Cardiac septum (tissue), 1 donor: ENCODE results near the gene RGS7BP. TPM values are rescaled to one million over a fixed set of nuclear protein-coding genes. Genes with fewer than 3 reads are reported as not detected.

ENCODE experiments used
- DNase-seq: peaks from one replicate; pipeline ENCODE4 v3.0.0-alpha.2; 2020; ENCODE audit warnings: low spot score
- intact Hi-C: fragments of 100-400 bp; cut with DNase I; formaldehyde crosslinking; loops from one replicate; pipeline ENCODE4 v1.14.0; 2022
- long read RNA-seq: library from polyadenylated mRNA; unstranded; transcript quantifications from one replicate; pipeline ENCODE4 v2.0.0, GENCODE V29; 2021
- total RNA-seq: library from RNA; stranded (reverse); fragmentation: NEBNext Ultra II Directional; extraction: Animal tissue kit (Norgen Biotek cat#: 25700); gene quantifications from one replicate; pipeline ENCODE4 v1.2.1, GENCODE V29; 2021
- donor health status: DM: no; HTN: no; CAD: no.

The RGS7BP gene
- total RNA-seq = 1.7 TPM
- long read RNA-seq, partial matches to known transcripts = 0 of 1 reads
- long read RNA-seq, other reads (novel, unspliced or antisense) = 1 of 1 reads

GRCh38 chr5:64505769-64506566 is at the start of gene RGS7BP:
Gene RGS7BP (plus strand): TSS chr5:64506015. CDS start chr5:64506625, 610 bp downstream.
- DNase-seq = peak; percentile 78
- intact Hi-C loops = loop anchor here (2.0 to 5.0 kb wide), 2 partner anchors 89 to 106 kb away; no protein-coding TSS in a partner anchor

GRCh38 chr5:64457846-64458245 is 48.0 kb upstream of the RGS7BP start:
- intact Hi-C loops = no loop called here
- no peak for DNase-seq

- DNase-seq = no peak
- intact Hi-C loops = no loop called here
Observed at GRCh38 chr5:64458948-64459347, 46.9 kb upstream of the RGS7BP start.

DNA sequence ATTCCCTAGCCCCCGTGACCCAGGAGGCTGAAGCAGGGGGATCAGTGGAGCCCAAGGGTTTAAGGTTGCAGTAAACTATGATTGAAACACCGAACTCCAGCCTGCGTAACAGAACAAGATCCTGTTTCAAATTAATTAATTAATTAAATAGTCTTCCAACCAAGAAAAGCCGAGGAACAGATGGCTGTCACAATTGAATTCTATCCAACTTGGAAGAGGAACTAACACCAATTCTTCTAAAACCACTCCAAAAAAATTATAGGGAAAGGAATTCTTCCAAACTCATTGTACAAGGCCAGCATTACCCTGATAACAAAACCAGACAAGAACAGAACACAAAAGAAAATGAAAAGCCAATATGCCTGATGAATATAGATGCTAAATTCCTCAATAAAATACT is 43.4 kb upstream of the RGS7BP start:
- intact Hi-C loops = no loop called here
- no peak for DNase-seq

- intact Hi-C loops = no loop called here
- DNase-seq = no peak
Observed at GRCh38 chr5:64486163-64486562, 19.7 kb upstream of the RGS7BP start.

DNA sequence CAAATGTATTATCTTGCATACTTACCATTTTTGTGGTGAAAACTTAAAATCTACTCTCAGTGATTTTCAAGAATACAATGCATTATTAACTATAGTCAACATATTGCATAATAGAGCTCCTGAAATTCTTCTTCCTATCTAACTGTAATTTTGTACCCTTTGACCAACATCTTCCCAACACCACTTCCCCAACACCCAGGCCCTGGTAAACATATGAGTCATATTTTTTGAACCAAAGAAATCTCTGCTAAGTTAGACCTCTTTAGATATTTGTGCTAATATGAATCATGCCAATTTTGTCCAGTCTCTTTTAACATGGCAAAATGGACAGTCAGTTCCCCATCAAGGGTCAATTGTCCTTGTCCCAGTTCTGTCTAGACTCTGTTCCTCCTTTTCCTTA is 18.5 kb upstream of the RGS7BP start:
- DNase-seq = no peak
- intact Hi-C loops = no loop called here

DNA sequence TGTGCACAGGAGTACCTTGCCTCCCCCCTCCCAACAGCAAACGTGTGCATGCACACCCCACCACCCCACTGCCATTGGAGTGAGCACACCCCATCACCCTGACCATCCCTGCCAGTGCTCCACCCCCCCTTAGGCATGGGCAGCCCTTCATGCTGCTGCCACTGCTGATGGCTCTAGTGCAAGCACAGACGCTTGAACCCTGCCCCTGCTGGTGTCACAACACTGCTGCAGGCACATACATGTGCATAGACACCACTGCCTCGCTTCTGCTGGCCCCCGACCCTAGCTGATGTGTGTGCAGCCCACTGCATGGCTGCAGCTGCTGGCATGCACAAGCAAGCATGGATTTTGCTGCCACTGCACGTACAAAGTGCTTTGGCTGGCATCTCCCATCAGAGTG is 16.0 kb upstream of the RGS7BP start:
- intact Hi-C loops = no loop called here
- no peak for DNase-seq

GRCh38 chr5:64497386-64497785 is 8.4 kb upstream of the RGS7BP start:
- no peak for DNase-seq
- intact Hi-C loops = no loop called here

- DNase-seq = no peak
- intact Hi-C loops = no loop called here
Observed at GRCh38 chr5:64502196-64502595, 3.6 kb upstream of the RGS7BP start.

GRCh38 chr5:64506567-64507263 is 900 bp downstream of the RGS7BP start:
- DNase-seq = no peak
- intact Hi-C loops = loop anchor here (1.0 to 5.0 kb wide), 3 partner anchors 25 to 106 kb away; no protein-coding TSS in a partner anchor

GRCh38 chr5:64507264-64507605 is 1.4 kb downstream of the RGS7BP start:
- no peak for DNase-seq
- intact Hi-C loops = loop anchor here (1.0 to 5.0 kb wide), 3 partner anchors 24 to 105 kb away; no protein-coding TSS in a partner anchor

DNA sequence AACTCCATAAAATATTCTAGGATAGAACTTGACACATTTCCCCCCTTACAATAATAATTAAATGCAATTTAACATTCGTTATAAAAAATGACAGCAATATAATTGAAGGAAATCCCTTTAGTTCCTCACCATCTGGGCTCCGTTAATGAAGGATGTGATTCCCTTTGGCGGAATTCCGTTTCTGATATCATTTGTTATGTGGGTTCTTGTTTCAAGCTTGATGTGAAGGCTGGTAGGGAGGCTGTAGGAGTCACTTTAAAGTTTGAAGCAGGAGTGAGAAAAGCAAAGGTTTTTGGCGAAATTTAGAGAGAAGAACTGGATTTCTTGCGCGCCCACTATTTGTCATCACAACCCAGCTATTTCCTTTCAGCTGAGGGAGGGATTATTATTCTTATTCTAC is 4.0 kb downstream of the RGS7BP start:
- no peak for DNase-seq
- intact Hi-C loops = loop anchor here (5.0 kb wide), 1 partner anchor 102 kb away; no protein-coding TSS in a partner anchor

DNA sequence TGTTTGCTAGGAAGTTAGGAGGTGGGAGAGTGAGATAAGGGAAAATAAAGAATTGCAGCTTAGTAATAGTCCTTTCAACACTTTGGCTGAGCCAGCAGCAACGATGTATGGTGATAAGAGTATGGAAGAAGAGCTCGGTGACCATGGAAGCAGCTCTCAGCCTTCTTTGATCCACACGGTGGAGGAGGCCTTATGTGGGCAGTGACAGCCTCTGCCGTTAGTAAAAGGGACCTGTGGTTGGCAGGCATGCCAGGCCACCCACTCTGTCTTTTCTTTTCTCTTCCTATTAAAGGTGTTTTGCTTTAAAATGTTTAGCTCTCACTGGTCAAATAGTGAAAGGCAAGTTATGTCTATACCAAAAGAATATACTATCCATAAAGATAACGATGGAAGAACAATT is 7.7 kb downstream of the RGS7BP start:
- intact Hi-C loops = no loop called here
- DNase-seq = no peak

DNA sequence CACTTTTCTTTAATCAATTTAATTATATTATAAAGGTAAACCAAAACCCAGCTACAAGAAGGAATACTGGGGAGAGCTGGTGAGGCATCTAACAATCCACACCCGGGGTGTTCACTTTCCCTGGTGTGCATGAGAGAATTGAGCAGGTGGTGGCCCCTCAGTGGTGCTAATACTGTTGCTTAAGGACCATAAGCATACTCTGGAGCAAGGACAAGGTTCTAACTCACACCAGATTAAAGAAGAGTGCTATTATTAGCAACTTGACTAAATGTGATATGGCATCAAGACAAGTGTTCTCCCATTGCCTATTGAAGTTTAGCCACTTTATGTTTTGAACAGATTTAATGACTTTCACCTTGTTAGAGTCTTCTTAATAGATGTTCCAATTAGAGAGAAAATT is 8.8 kb downstream of the RGS7BP start:
- no peak for DNase-seq
- intact Hi-C loops = no loop called here

DNA sequence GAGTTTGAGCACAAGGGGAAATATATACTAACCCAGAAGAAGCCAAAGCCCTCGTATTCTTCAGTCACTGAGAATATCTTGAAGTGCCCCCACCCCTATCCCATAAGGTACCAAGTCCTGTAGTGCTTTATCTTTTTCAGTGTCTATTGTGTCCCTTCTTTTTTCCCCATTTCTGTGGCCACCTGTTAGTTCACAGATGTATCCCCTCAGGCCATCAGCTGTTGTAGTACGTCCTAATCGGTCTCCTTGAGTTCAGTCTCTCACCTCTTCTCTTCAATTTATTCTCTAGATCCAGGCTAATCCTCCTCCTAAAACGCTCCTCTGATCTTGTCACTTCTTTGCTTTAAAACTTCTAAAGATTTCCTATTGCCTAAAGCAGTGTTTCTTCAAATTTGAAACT is 10.4 kb downstream of the RGS7BP start:
- intact Hi-C loops = no loop called here
- DNase-seq = no peak

- intact Hi-C loops = no loop called here
Observed at GRCh38 chr5:64518793-64519192, 13.0 kb downstream of the RGS7BP start.

GRCh38 chr5:64519263-64519662 is 13.4 kb downstream of the RGS7BP start:
- intact Hi-C loops = no loop called here
- no peak for DNase-seq

More at GRCh38 chr5:64518793-64519192, 13.0 kb downstream of the RGS7BP start:
- DNase-seq = no peak

DNA sequence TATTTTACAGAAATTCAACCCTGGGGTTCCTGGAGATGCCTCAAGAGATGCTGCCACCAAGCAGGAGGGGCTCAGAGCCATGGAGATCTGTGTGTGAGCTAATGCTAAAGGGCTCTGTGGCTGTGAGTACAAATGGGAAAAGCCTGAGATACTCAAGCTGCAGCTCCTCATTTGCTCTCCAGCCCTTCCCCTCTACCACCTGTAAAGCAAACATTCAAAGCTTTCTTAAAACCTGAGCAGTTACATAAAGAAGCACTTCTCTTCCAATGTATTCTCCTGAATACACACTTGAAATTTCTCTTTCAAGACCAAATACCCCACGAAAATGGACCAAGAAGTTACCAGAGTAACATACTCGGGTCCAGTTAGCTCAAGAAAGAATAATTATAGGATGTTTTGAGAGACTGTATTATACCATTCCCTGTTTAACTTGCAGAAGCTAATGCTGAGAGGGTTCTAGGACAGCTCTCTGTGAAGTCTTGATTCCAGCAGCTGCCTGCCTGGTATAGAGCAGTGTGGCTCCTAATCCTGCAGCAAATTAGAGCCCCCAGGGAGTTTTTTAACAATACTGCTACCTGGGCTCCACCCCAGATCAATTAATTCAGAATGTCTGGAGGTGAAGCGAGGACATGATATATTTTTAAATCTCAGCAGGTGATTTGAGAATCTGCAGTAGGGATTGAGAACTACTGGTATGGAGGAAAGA is 21.1 kb downstream of the RGS7BP start:
- no peak for DNase-seq
- intact Hi-C loops = no loop called here

GRCh38 chr5:64530076-64530475 is 24.3 kb downstream of the RGS7BP start:
- DNase-seq = no peak
- intact Hi-C loops = no loop called here

DNA sequence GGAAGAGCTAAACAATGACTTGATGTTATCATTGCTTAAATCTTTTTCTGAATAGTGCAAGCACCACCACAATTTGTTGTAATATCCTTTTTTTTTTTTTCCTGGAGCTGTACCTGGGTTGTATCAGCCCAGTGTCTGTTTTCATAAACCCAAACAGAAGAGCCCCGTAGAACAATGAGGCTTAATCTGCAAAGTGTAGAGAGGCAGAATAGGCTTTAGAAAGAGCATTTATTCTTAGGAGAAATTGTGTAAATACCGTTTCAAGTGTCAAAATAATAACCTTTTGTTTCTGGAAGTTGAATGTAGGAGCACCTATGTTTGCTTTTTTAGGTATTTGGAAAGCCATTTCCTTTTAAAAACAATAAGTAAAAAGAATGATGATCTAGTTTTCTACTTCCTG is 26.4 kb downstream of the RGS7BP start:
- intact Hi-C loops = no loop called here

More for the DNA sequence above, 26.4 kb downstream of the RGS7BP start:
- DNase-seq = no peak
